Muscle layer of colon (tissue), 2 donors: ENCODE results near the gene CIAO2A.
"Not testable (repeated sequence)": the region's sequence is repeated elsewhere in the genome, so short reads cannot be mapped to it uniquely, and the experiment has no call there.

ENCODE experiments used
- H3K27ac ChIP-seq: one replicate; pipeline ENCODE4 v1.7.0; 2013; ENCODE audit warnings: low read depth, mild to moderate bottlenecking, low read length, moderate library complexity
- H3K27me3 ChIP-seq, 2 donors: one replicate each; pipeline ENCODE4 v1.7.0; 2013; ENCODE audit warnings: low read length in 2 of 2, mild to moderate bottlenecking in 2 of 2; ENCODE audit not compliant: insufficient read depth in 2 of 2, control insufficient read depth in 1 of 2
- H3K36me3 ChIP-seq: one replicate; pipeline ENCODE4 v1.7.0; 2013; ENCODE audit warnings: mild to moderate bottlenecking, low read length; ENCODE audit not compliant: insufficient read depth
- H3K4me1 ChIP-seq: one replicate; pipeline ENCODE4 v1.7.0; 2013; ENCODE audit warnings: mild to moderate bottlenecking, low read length; ENCODE audit not compliant: insufficient read depth
- H3K4me3 ChIP-seq, 2 donors: one replicate each; pipeline ENCODE4 v1.7.0; 2013; ENCODE audit warnings: low read length in 2 of 2, low read depth in 1 of 2, mild to moderate bottlenecking in 1 of 2, moderate library complexity in 1 of 2
- H3K9ac ChIP-seq: one replicate; pipeline ENCODE4 v1.7.0; 2013; ENCODE audit warnings: low read length
- H3K9me3 ChIP-seq: one replicate; pipeline ENCODE4 v1.7.0; 2013; ENCODE audit warnings: mild to moderate bottlenecking, low read length
- donor health status: abdominal sarcoma.
- donor health status: Adenocarcinoma of cecum.

CIAO2A gene

GRCh38 chr15:64092864-64093626, 593 bp downstream of the CIAO2A start:
- peak overlapping the region; percentile 83 to 95 for H3K4me3 ChIP-seq
- H3K9me3 ChIP-seq = no peaks in the 10 kb centered on the region
- peak overlapping the region; percentile 86 for H3K9ac ChIP-seq
- peaks cover 10% of the 10 kb centered on the region for H3K36me3 ChIP-seq
- H3K27ac ChIP-seq = peak overlapping the region; percentile 91
- no peaks in the 10 kb centered on the region for H3K27me3 ChIP-seq
- peaks cover 40% of the 10 kb centered on the region for H3K4me1 ChIP-seq

GRCh38 chr15:64092075-64092820, 1.4 kb downstream of the CIAO2A start:
- Histone ChIP-seq H3K4me1 (peaks cover 32% of the 10 kb centered on the region), H3K27ac (no peak overlapping the region), H3K36me3 (peaks cover 16% of the 10 kb centered on the region), H3K4me3 (peak overlapping the region; percentile 83 to 95), H3K9ac (peak overlapping the region; percentile 86), H3K9me3 (no peaks in the 10 kb centered on the region), H3K27me3 (no peaks in the 10 kb centered on the region)

GRCh38 chr15:64090527-64090926, 3.1 kb downstream of the CIAO2A start:
- Histone ChIP-seq H3K4me3 (no peak overlapping the region), H3K27me3 (no peaks in the 10 kb centered on the region), H3K9ac (no peak overlapping the region), H3K36me3 (peaks cover 16% of the 10 kb centered on the region), H3K4me1 (peaks cover 24% of the 10 kb centered on the region), H3K27ac (no peak overlapping the region), H3K9me3 (no peaks in the 10 kb centered on the region)

- no peak overlapping the region for H3K4me3 ChIP-seq
- peaks cover 16% of the 10 kb centered on the region for H3K36me3 ChIP-seq
- peaks cover 16% of the 10 kb centered on the region for H3K4me1 ChIP-seq
- H3K9me3 ChIP-seq = no peaks in the 10 kb centered on the region
- H3K27ac ChIP-seq = no peak overlapping the region
- no peak overlapping the region for H3K9ac ChIP-seq
- H3K27me3 ChIP-seq = no peaks in the 10 kb centered on the region
Measured at GRCh38 chr15:64089543-64090280, 3.9 kb downstream of the CIAO2A start.

- Histone ChIP-seq H3K9me3 (no peaks in the 10 kb centered on the region), H3K4me3 (no peak overlapping the region), H3K27ac (no peak overlapping the region), H3K9ac (no peak overlapping the region), H3K4me1 (no peaks in the 10 kb centered on the region), H3K36me3 (peaks cover 13% of the 10 kb centered on the region), H3K27me3 (no peaks in the 10 kb centered on the region)
Measured at GRCh38 chr15:64082757-64083156, 10.9 kb downstream of the CIAO2A start.

GRCh38 chr15:64073496-64073895, 20.1 kb downstream of the CIAO2A start:
- H3K9me3 ChIP-seq, H3K4me3 ChIP-seq, H3K27me3 ChIP-seq, H3K36me3 ChIP-seq, H3K27ac ChIP-seq, H3K9ac ChIP-seq: not testable (repeated sequence)
- peaks cover 20% of the 10 kb centered on the region for H3K4me1 ChIP-seq

- Histone ChIP-seq H3K4me3 (no peak overlapping the region), H3K4me1 (peaks cover 21% of the 10 kb centered on the region), H3K9me3 (no peaks in the 10 kb centered on the region), H3K27me3 (no peaks in the 10 kb centered on the region), H3K9ac (no peak overlapping the region), H3K36me3 (peaks cover 9% of the 10 kb centered on the region), H3K27ac (no peak overlapping the region)
Measured at GRCh38 chr15:64072812-64073211, 20.8 kb downstream of the CIAO2A start.

GRCh38 chr15:64071931-64072765, 21.5 kb downstream of the CIAO2A start:
- no peak overlapping the region for H3K9ac ChIP-seq
- H3K4me3 ChIP-seq = no peak overlapping the region
- H3K36me3 ChIP-seq = peaks cover 9% of the 10 kb centered on the region
- no peak overlapping the region for H3K27ac ChIP-seq
- no peaks in the 10 kb centered on the region for H3K27me3 ChIP-seq
- peaks cover 26% of the 10 kb centered on the region for H3K4me1 ChIP-seq
- H3K9me3 ChIP-seq = no peaks in the 10 kb centered on the region

- H3K27ac ChIP-seq = no peak overlapping the region
- peaks cover 9% of the 10 kb centered on the region for H3K36me3 ChIP-seq
- H3K4me3 ChIP-seq = no peak overlapping the region
- H3K9me3 ChIP-seq = no peaks in the 10 kb centered on the region
- peaks cover 26% of the 10 kb centered on the region for H3K4me1 ChIP-seq
- H3K27me3 ChIP-seq = no peaks in the 10 kb centered on the region
- no peak overlapping the region for H3K9ac ChIP-seq
Measured at GRCh38 chr15:64070965-64071851, 22.4 kb downstream of the CIAO2A start.

GRCh38 chr15:64070106-64070505, 23.5 kb downstream of the CIAO2A start:
- Histone ChIP-seq H3K27ac (no peak overlapping the region), H3K4me3 (no peak overlapping the region), H3K9me3 (no peaks in the 10 kb centered on the region), H3K4me1 (peaks cover 26% of the 10 kb centered on the region), H3K9ac (no peak overlapping the region), H3K36me3 (peaks cover 9% of the 10 kb centered on the region), H3K27me3 (no peaks in the 10 kb centered on the region)
